ENCODE data around the gene EXOC3L1.
A peak's percentile ranks its signal among the peaks of the same experiment; 100 is the strongest.

Gene EXOC3L1

GRCh38 chr16:67207249-67208091 lies 17.5 kb upstream of the EXOC3L1 start:
- DNase-seq (ENCODE audit: low read depth in 1 of 2, low spot score in 1 of 2) = no peak

GRCh38 chr16:67206838-67207248 lies 16.9 kb upstream of the EXOC3L1 start:
- Histone ChIP-seq H3K4me3 (replicated peaks; ENCODE audit: insufficient read depth, low read length) (no peak overlapping the region), H3K27me3 (ENCODE audit: insufficient read depth, poor library complexity, severe bottlenecking) (no peaks in the 10 kb centered on the region), H3K27ac (replicated peaks) (no peak overlapping the region)
- no peak for TF ChIP-seq SPI1 (IDR thresholded peaks at IDR 0.05; ENCODE audit: borderline replicate concordance, low read depth)
- TF ChIP-seq GABPA (IDR thresholded peaks at IDR 0.05; ENCODE audit: low read depth) = no peak
- no peak for DNase-seq (ENCODE audit: low read depth in 1 of 2, low spot score in 1 of 2)

More at GRCh38 chr16:67207249-67208091, 17.5 kb upstream of the EXOC3L1 start:
- no peak overlapping the region for H3K27ac ChIP-seq (replicated peaks)
- TF ChIP-seq CTCF (IDR thresholded peaks at IDR 0.05; ENCODE audit: insufficient read depth, low read length) = no peak
- no peak for TF ChIP-seq REST (IDR thresholded peaks at IDR 0.05; ENCODE audit: insufficient replicate concordance, low read depth)
- no peak for TF ChIP-seq SPI1 (IDR thresholded peaks at IDR 0.05; ENCODE audit: borderline replicate concordance, low read depth)
- peak; percentile 19; the same call in 1 of the 2 replicates for TF ChIP-seq POLR2AphosphoS5 (IDR thresholded peaks at IDR 0.05; ENCODE audit: low read depth)
- no peak overlapping the region for H3K4me3 ChIP-seq (replicated peaks; ENCODE audit: insufficient read depth, low read length)
- no peaks in the 10 kb centered on the region for H3K27me3 ChIP-seq (ENCODE audit: insufficient read depth, poor library complexity, severe bottlenecking)

DNA sequence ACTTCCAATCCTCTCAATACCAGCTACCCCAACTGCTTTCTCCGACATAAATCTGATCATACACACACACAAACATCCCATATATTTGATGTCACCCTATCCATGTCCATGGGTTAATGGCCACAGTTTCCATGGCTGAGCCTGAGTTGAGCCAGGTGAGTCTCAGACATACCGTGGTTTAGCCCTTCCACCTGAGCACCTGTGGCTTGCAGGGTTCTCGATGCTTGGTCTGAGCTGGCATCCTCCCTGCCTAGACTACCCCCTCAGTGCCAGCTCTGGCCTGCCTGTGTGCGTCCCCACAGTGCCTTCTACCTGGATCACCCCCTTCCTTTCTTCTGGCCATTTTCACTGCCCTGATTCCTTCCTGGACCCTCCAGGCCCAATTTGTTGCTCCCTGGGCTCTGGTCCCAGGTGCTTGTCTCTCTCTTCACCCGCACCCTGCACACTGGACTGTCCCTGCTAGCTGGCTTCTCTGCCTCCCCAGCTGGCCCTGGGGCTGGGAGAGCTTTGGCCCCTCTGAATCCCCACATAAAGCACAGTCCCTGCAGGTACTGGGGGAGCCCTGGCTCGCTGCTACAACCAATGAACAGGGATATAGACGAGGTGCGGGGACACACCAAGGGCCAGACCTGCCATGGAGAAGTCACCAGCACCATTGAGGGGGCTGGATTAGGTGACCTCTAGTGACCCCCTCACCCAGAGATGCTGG lies 16.3 kb upstream of the EXOC3L1 start:
- Histone ChIP-seq H3K27me3 (ENCODE audit: insufficient read depth, poor library complexity, severe bottlenecking) (no peaks in the 10 kb centered on the region), H3K4me3 (replicated peaks; ENCODE audit: insufficient read depth, low read length) (no peak overlapping the region), H3K27ac (replicated peaks) (no peak overlapping the region)
- TF ChIP-seq SPI1 (IDR thresholded peaks at IDR 0.05; ENCODE audit: borderline replicate concordance, low read depth) (no peak), POLR2AphosphoS5 (IDR thresholded peaks at IDR 0.05; ENCODE audit: low read depth) (no peak), REST (IDR thresholded peaks at IDR 0.05; ENCODE audit: insufficient replicate concordance, low read depth) (no peak)
- DNase-seq (ENCODE audit: low read depth in 1 of 2, low spot score in 1 of 2) = no peak

GRCh38 chr16:67204076-67204475 lies 14.1 kb upstream of the EXOC3L1 start:
- no peak for TF ChIP-seq POLR2AphosphoS5 (IDR thresholded peaks at IDR 0.05; ENCODE audit: low read depth)
- no peak for TF ChIP-seq CTCF (IDR thresholded peaks at IDR 0.05; ENCODE audit: insufficient read depth, low read length)
- no peak for TF ChIP-seq GABPA (IDR thresholded peaks at IDR 0.05; ENCODE audit: low read depth)
- no peak for TF ChIP-seq SPI1 (IDR thresholded peaks at IDR 0.05; ENCODE audit: borderline replicate concordance, low read depth)
- TF ChIP-seq REST (IDR thresholded peaks at IDR 0.05; ENCODE audit: insufficient replicate concordance, low read depth) = no peak
- DNase-seq (ENCODE audit: low read depth in 1 of 2, low spot score in 1 of 2) = no peak
- no peaks in the 10 kb centered on the region for H3K27me3 ChIP-seq (ENCODE audit: insufficient read depth, poor library complexity, severe bottlenecking)

More at GRCh38 chr16:67204076-67204475, 14.1 kb upstream of the EXOC3L1 start:
- Histone ChIP-seq H3K27ac (replicated peaks) (no peak overlapping the region), H3K4me3 (replicated peaks; ENCODE audit: insufficient read depth, low read length) (no peak overlapping the region)

Measured in HL-60 (cell line).